ENCODE data around the gene KRTAP1-3. TPM values are rescaled to one million over a fixed set of nuclear protein-coding genes. Genes with fewer than 3 reads are reported as not detected.
"Not testable (repeated sequence)": the region's sequence is repeated elsewhere in the genome, so short reads cannot be mapped to it uniquely, and the experiment has no call there.

The KRTAP1-3 gene
- polyA plus RNA-seq, 4 donors: not detected

- DNase-seq (ENCODE audit: low read depth in 4 of 4, low spot score in 2 of 4): not testable (repeated sequence)
These were observed 20.5 kb upstream of the KRTAP1-3 start, which contains the start of gene KRTAP2-2 for GRCh38 chr17:41055130-41055529. Gene KRTAP2-2, minus strand, starts transcription at chr17:41055230. Its CDS starts 19 bp downstream, at chr17:41055211.

GRCh38 chr17:41054556-41054955 lies 19.9 kb upstream of the KRTAP1-3 start:
- DNase-seq (ENCODE audit: low read depth in 4 of 4, low spot score in 2 of 4): not testable (repeated sequence)

- peak in 2 of 4 donors; percentile 6 to 19 for DNase-seq (ENCODE audit: low read depth in 4 of 4, low spot score in 2 of 4)
These were observed 19.4 kb upstream of the KRTAP1-3 start for GRCh38 chr17:41054025-41054424.

GRCh38 chr17:41052566-41052965 lies 17.9 kb upstream of the KRTAP1-3 start:
- DNase-seq (ENCODE audit: low read depth in 4 of 4, low spot score in 2 of 4): no peak

- no peak for DNase-seq (ENCODE audit: low read depth in 4 of 4, low spot score in 2 of 4)
These were observed 14.4 kb upstream of the KRTAP1-3 start for GRCh38 chr17:41049110-41049509.

GRCh38 chr17:41048441-41048840 lies 13.8 kb upstream of the KRTAP1-3 start:
- DNase-seq (ENCODE audit: low read depth in 4 of 4, low spot score in 2 of 4): no peak

GRCh38 chr17:41046735-41047465 lies 12.2 kb upstream of the KRTAP1-3 start, which contains the start of gene KRTAP2-1:
Gene KRTAP2-1, minus strand, starts transcription at chr17:41047316. Its CDS starts 49 bp downstream, at chr17:41047267.
- DNase-seq (ENCODE audit: low read depth in 4 of 4, low spot score in 2 of 4): not testable (repeated sequence)

- no peak for DNase-seq (ENCODE audit: low read depth in 4 of 4, low spot score in 2 of 4)
These were observed 8.3 kb upstream of the KRTAP1-3 start for GRCh38 chr17:41042953-41043352.

GRCh38 chr17:41040783-41041571 lies 6.3 kb upstream of the KRTAP1-3 start, which contains the start of gene KRTAP1-1:
Gene KRTAP1-1, minus strand, starts transcription at chr17:41041450. Its CDS starts 53 bp downstream, at chr17:41041397.
- DNase-seq (ENCODE audit: low read depth in 4 of 4, low spot score in 2 of 4): not testable (repeated sequence)

GRCh38 chr17:41037853-41038350 lies 3.2 kb upstream of the KRTAP1-3 start:
- no peak for DNase-seq (ENCODE audit: low read depth in 4 of 4, low spot score in 2 of 4)

- no peak for DNase-seq (ENCODE audit: low read depth in 4 of 4, low spot score in 2 of 4)
These were observed 4.9 kb downstream of the KRTAP1-3 start, which contains the start of gene KRTAP1-4 for GRCh38 chr17:41029633-41030245. Gene KRTAP1-4, minus strand, starts transcription at chr17:41030195. Its CDS starts 117 bp downstream, at chr17:41030078.

GRCh38 chr17:41026715-41027471 lies 7.8 kb downstream of the KRTAP1-3 start, which contains the start of gene KRTAP1-5:
Gene KRTAP1-5, minus strand, starts transcription at chr17:41027208. Its CDS starts 53 bp downstream, at chr17:41027155.
- no peak for DNase-seq (ENCODE audit: low read depth in 4 of 4, low spot score in 2 of 4)

- no peak for DNase-seq (ENCODE audit: low read depth in 4 of 4, low spot score in 2 of 4)
These were observed 10.0 kb downstream of the KRTAP1-3 start for GRCh38 chr17:41024697-41025096.

GRCh38 chr17:41020336-41020735 lies 14.3 kb downstream of the KRTAP1-3 start:
- no peak for DNase-seq (ENCODE audit: low read depth in 4 of 4, low spot score in 2 of 4)

- no peak for DNase-seq (ENCODE audit: low read depth in 4 of 4, low spot score in 2 of 4)
These were observed 15.3 kb downstream of the KRTAP1-3 start for GRCh38 chr17:41019415-41019814.

- DNase-seq (ENCODE audit: low read depth in 4 of 4, low spot score in 2 of 4): no peak
These were observed 16.1 kb downstream of the KRTAP1-3 start for GRCh38 chr17:41018541-41018940.

GRCh38 chr17:41016578-41017215 lies 18.0 kb downstream of the KRTAP1-3 start:
- no peak for DNase-seq (ENCODE audit: low read depth in 4 of 4, low spot score in 2 of 4)

GRCh38 chr17:41015454-41015853 lies 19.2 kb downstream of the KRTAP1-3 start:
- no peak for DNase-seq (ENCODE audit: low read depth in 4 of 4, low spot score in 2 of 4)

GRCh38 chr17:41013606-41014005 lies 21.1 kb downstream of the KRTAP1-3 start:
- DNase-seq (ENCODE audit: low read depth in 4 of 4, low spot score in 2 of 4): no peak
